HEK293T (cell line): ENCODE data around the gene ACTR5.

Experiments used
- CTCF ChIA-PET: fragments of 350-600 bp; formaldehyde crosslinking; extraction: SDS; loops from one replicate; lab custom pipeline; 2021; ENCODE audit warnings: antibody characterized with exemption, inconsistent platforms; lab: Yijun Ruan, JAX
- POLR2A ChIA-PET: fragments of 350-600 bp; formaldehyde crosslinking; extraction: SDS; loops from one replicate; lab custom pipeline; 2020; ENCODE audit warnings: antibody characterized with exemption, inconsistent platforms; lab: Yijun Ruan, JAX
- DNase-seq: peaks from one replicate; pipeline ENCODE4 v3.0.0; 2012; ENCODE audit warnings: mixed read lengths; ENCODE audit errors: extremely low spot score
- ARNT ChIP-seq: fragments of 450-650 bp; IDR thresholded peaks from 2 replicates; pipeline ENCODE4 v1.6.1; 2017; ENCODE audit warnings: mild to moderate bottlenecking
- BHLHE40 ChIP-seq: fragments of 450-650 bp; IDR thresholded peaks from 2 replicates; pipeline ENCODE4 v1.6.1; 2016; ENCODE audit warnings: mild to moderate bottlenecking, moderate library complexity, borderline replicate concordance
- CTBP1 ChIP-seq: fragments of 450-650 bp; IDR thresholded peaks from 2 replicates; pipeline ENCODE4 v1.6.1; 2016; ENCODE audit warnings: borderline replicate concordance
- ELF4 ChIP-seq: fragments of 450-650 bp; IDR thresholded peaks from 2 replicates; pipeline ENCODE4 v1.6.1; 2017; ENCODE audit warnings: antibody characterized with exemption
- FOXA1 ChIP-seq: fragments of 450-650 bp; IDR thresholded peaks from 2 replicates; pipeline ENCODE4 v1.6.1; 2016; ENCODE audit warnings: mild to moderate bottlenecking
- FOXK2 ChIP-seq: fragments of 450-650 bp; IDR thresholded peaks from 2 replicates; pipeline ENCODE4 v1.6.1; 2016; ENCODE audit warnings: mild to moderate bottlenecking
- FOXM1 ChIP-seq: fragments of 450-650 bp; IDR thresholded peaks from 2 replicates; pipeline ENCODE4 v1.6.1; 2017; ENCODE audit warnings: mild to moderate bottlenecking, borderline replicate concordance
- HDGF ChIP-seq: fragments of 450-650 bp; IDR thresholded peaks from 2 replicates; pipeline ENCODE4 v1.6.1; 2017; ENCODE audit warnings: antibody characterized with exemption, borderline replicate concordance
- L3MBTL2 ChIP-seq: fragments of 450-650 bp; conservative IDR thresholded peaks from 2 replicates; pipeline ENCODE4 v1.6.1; 2016; ENCODE audit warnings: mild to moderate bottlenecking
- LEF1 ChIP-seq: fragments of 450-650 bp; IDR thresholded peaks from 2 replicates; pipeline ENCODE4 v1.6.1; 2017; ENCODE audit warnings: mild to moderate bottlenecking, borderline replicate concordance
- NFRKB ChIP-seq: fragments of 450-650 bp; IDR thresholded peaks from 2 replicates; pipeline ENCODE4 v1.6.1; 2016; ENCODE audit warnings: mild to moderate bottlenecking, moderate library complexity
- PKNOX1 ChIP-seq: fragments of 450-650 bp; IDR thresholded peaks from 2 replicates; pipeline ENCODE4 v1.6.1; 2016
- SP1 ChIP-seq: fragments of 450-650 bp; IDR thresholded peaks from 2 replicates; pipeline ENCODE4 v1.6.1; 2017
- SUZ12 ChIP-seq: fragments of 450-650 bp; IDR thresholded peaks from 2 replicates; pipeline ENCODE4 v1.6.1; 2016; ENCODE audit warnings: mild to moderate bottlenecking
- TARDBP ChIP-seq: fragments of 450-650 bp; IDR thresholded peaks from 2 replicates; pipeline ENCODE4 v1.6.1; 2016
- ZNF384 ChIP-seq: fragments of 450-650 bp; IDR thresholded peaks from 2 replicates; pipeline ENCODE4 v1.6.1; 2016

Gene ACTR5

DNA sequence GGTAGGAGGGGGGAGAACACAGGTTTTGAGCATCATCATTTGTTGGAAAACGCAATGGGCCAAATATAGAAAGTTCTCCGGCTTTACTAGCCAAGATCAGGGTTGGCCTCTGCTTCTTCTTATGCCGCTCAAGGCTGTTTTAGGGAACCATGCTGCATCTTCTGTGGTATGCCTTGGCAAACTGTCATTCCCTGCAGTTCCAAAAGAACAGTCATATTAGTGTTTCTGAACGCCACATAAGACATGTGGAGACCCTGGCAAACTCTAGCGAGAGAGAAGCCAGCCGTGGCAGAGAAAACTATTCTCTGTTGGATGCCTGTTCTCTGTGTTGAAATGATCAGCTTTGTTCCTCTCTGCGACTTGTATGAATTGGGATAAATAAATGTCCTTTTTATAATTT is 10.8 kb downstream of the ACTR5 start:
- TF ChIP-seq HDGF: no peak
- no peak for TF ChIP-seq SP1
- TF ChIP-seq NFRKB: no peak
- TF ChIP-seq ARNT: no peak
- CTCF ChIA-PET: interaction anchor here (0.7 kb wide), 1 partner anchor 97 kb away, joined by 4 read pairs; no protein-coding TSS in a partner anchor
- POLR2A ChIA-PET: no interaction called here
- no peak for DNase-seq

GRCh38 chr20:38760978-38761377 is 12.7 kb downstream of the ACTR5 start:
- POLR2A ChIA-PET: no interaction called here
- no peak for DNase-seq
- CTCF ChIA-PET: no interaction called here
- TF ChIP-seq ELF4 (no peak), LEF1 (no peak), HDGF (no peak), ZNF384 (no peak), FOXK2 (no peak), L3MBTL2 (no peak), SUZ12 (no peak), CTBP1 (no peak), ARNT (no peak), FOXM1 (no peak), NFRKB (no peak), PKNOX1 (no peak)

GRCh38 chr20:38762174-38762573 is 13.9 kb downstream of the ACTR5 start:
- TF ChIP-seq SP1 (no peak), LEF1 (no peak), FOXM1 (no peak), TARDBP (no peak), PKNOX1 (no peak), L3MBTL2 (no peak), FOXK2 (no peak), ARNT (no peak), CTBP1 (no peak), NFRKB (no peak), FOXA1 (no peak), SUZ12 (no peak), ZNF384 (no peak), ELF4 (no peak)
- ChIA-PET CTCF (no interaction called here), POLR2A (no interaction called here)
- DNase-seq: no peak

DNA sequence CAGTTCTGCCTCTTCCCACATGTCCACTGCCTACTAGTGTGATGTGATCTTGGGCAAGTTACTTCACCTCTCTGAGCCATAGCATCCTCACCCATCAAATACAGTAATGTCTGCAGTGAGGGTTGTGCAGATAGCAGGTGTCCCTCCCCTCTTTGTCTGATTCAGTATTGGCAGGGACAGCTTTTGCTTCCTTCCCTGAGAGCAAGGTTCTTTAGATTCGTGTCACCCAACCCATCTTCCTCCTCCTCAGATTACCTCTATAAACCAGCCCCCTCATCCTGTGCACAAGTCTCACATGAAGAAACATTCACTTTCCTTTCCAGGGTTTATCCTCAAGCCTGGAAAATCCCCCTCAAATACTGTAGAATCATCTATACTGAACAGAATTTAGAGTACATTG is 15.4 kb downstream of the ACTR5 start:
- ChIA-PET CTCF (no interaction called here), POLR2A (no interaction called here)
- TF ChIP-seq CTBP1 (no peak), FOXM1 (no peak), NFRKB (no peak), PKNOX1 (no peak), ELF4 (no peak), TARDBP (no peak), BHLHE40 (no peak), L3MBTL2 (no peak), ZNF384 (no peak), SP1 (no peak)
- DNase-seq: no peak

GRCh38 chr20:38764567-38765318 is 16.5 kb downstream of the ACTR5 start:
- no peak for DNase-seq
- POLR2A ChIA-PET: no interaction called here
- TF ChIP-seq PKNOX1 (no peak), TARDBP (no peak), BHLHE40 (no peak), L3MBTL2 (no peak), NFRKB (no peak), FOXA1 (no peak), FOXM1 (no peak), FOXK2 (no peak), ARNT (no peak), ELF4 (no peak)
- CTCF ChIA-PET: no interaction called here

DNA sequence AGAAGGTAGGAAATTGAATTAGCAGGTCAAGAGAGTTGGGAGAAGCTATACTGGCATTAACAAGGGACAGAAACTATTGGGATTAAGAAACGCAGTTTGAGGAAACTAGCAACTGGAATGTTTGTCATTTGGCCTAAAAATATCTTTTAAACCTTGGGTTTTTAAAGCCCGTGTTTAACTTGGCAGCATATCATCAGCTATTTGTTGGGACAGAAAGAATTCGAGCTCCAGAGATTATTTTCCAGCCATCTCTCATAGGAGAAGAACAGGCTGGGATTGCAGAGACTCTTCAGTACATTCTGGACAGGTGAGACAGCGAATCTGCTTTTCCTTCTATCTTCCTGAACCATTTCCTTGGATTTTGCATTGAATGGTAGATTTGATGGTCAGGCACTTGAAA is 17.8 kb downstream of the ACTR5 start:
- DNase-seq: no peak
- no peak for TF ChIP-seq SUZ12
- no peak for TF ChIP-seq CTBP1
- TF ChIP-seq LEF1: no peak
- TF ChIP-seq NFRKB: no peak
- TF ChIP-seq PKNOX1: no peak
- no peak for TF ChIP-seq SP1
- no peak for TF ChIP-seq ELF4
- no peak for TF ChIP-seq FOXM1
- TF ChIP-seq L3MBTL2: no peak
- no peak for TF ChIP-seq ARNT
- no peak for TF ChIP-seq TARDBP
- no peak for TF ChIP-seq FOXA1
- no peak for TF ChIP-seq ZNF384
- no peak for TF ChIP-seq HDGF
- no peak for TF ChIP-seq BHLHE40
- no peak for TF ChIP-seq FOXK2
- ChIA-PET POLR2A (no interaction called here), CTCF (interaction anchor here (0.9 kb wide), 1 partner anchor 107 kb away, joined by 3 read pairs; no protein-coding TSS in a partner anchor)
